ENCODE data around the gene NAGPA.

The NAGPA gene

DNA sequence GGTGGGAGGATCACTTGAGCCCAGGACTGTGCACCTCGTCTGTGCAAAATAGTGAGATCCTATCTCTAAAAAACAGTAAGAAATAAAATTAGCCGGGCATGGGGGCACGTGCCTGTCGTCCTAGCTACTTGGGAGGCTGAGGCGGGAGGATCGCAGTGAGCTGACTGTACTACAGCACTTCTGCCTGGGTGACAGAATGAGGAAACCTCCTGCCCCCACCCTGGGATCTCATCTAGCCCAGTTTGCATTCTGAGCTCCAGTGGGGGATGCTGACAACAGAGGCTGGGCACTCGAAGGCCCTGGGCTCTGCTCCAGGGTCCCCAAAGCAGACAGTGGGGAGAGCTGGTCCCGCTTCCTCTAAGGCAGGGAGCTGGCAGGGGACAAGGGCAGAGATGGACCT lies 7.1 kb downstream of the NAGPA start:
- DNase-seq, result no peak

DNA sequence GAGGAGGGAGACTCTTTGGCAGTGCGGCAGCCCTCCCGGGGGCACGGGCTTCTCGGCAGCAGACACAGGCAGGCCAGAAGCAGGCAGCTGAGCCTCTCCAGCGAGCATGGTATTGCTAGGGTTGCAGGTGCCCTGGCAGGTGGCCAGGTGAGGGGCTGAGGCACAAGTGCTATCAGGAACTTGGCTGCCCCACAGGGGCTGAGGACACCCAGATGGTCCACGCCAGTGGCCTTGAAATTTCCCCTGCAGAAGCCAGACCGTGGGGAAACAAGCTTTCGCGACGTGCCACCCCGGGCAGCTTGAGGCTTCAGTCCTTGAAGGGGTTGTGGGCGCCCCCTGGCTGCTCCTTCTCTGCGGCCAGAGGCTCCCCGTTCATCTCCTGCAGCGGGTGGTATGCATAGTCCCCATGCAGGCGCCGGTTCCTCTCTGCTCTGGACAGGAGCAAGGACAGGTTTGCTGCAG lies 8.5 kb downstream of the NAGPA start:
- DNase-seq, result no peak

DNA sequence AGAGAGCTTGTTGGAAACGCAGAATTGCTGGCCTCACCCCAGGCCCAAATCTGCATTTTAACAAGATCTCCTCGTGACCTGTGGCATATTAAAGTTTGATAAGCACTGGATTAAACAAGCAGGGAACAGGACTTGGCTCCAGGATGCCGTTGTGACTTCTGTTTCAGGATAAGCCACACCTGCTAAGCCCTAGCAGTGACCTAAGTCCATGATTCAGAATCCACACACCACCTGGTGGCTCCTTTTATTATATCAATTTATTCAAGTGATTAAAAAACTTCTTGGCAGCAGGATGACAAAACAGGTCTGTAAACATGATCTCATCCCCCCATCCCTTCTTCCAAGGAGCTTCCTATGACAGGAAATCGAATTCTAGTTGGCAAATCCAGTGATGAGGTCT lies 9.1 kb downstream of the NAGPA start:
- DNase-seq, result no peak

DNA sequence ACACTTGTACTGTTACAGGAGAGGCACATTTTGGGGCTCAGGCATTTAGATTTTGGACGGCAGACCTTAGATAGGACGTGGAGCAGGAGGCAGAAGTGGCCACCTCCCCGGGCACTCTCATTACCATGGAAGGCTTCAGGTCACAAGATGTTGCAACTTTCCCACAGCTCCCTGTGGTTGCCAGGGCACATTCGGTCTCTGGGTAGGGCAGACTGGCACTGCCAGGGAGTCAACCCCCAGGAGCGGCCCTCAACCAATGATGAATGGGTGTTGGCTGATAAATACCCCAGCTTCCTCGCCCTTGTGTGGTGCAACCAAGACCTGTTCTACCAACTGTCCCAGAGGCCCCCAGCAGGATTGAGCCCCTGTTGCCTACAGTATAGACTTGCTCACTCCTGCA lies 11.2 kb downstream of the NAGPA start:
- no peak for DNase-seq

DNA sequence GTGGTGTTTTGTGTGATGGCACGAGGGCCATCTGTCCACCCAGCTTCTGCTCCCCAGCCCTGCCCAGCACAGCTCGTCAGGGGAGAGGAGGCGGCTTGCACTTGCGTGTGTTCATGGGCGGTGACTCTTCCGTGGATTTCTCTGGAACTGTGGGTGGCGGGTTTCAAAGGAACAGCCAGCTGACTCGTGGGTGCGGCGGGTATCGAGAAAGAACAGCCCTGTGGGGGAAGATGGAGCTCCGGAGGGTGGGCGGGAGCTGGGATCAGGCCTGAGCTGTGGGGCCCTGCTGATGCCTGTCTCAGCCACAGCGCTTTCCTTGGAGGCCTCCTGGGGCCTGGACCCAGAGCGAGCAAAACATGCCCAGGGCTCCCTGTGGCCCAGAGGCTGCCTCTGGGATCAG lies 13.2 kb downstream of the NAGPA start:
- no peak for DNase-seq

DNA sequence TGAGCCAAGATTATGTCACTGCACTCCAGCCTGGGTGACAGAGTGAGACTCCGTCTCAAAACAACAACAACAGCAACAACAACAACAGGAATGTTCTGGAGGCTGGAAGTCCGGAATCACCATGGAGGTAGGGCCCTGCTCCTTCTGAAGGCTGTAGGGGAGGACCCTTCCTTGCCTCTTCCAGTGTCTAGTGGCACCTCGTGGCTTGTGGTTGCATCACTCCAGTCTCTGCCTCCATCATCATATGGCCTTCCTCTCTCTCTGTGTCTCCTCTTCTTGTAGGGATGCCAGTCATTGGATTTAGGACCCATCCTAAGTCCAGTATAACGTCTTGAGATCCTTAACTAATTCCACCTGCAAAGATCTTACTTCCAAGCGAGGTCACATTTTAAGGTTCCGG lies 14.0 kb downstream of the NAGPA start:
- DNase-seq, result no peak

DNA sequence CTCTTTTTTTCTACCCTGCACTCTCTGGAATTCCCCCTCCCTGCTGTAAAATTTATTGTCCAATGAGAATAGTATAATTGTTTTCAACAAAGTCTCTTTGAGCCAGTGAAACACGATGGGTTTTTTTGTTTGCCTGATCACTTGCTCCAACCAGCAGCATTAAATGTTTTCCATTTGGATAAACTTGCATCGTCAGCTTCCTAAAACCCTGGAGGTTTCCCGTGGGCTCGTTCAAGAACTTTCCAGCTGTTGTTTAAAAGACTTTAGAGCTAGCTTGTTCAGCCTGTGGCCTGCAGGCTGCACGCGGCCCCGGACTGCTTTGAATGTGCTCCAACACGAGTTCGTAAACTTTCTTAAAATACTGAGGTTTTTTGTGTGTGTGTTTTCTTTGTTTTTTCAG lies 14.9 kb downstream of the NAGPA start:
- DNase-seq, result no peak

DNA sequence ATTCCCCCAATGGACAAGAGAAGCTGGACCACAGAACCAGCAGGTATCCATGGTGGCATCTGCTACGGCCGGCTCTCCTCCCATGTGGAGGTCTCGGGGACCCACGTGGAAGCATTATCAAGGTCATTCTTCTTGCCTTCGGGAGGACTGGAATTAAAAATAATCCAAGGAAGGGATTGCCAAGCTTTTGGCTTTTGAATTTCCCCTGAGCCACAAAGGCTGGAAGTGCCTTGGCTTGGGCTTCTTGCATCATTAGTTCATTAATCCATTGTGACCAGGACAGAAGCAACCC lies 16.1 kb downstream of the NAGPA start:
- DNase-seq, result no peak

DNA sequence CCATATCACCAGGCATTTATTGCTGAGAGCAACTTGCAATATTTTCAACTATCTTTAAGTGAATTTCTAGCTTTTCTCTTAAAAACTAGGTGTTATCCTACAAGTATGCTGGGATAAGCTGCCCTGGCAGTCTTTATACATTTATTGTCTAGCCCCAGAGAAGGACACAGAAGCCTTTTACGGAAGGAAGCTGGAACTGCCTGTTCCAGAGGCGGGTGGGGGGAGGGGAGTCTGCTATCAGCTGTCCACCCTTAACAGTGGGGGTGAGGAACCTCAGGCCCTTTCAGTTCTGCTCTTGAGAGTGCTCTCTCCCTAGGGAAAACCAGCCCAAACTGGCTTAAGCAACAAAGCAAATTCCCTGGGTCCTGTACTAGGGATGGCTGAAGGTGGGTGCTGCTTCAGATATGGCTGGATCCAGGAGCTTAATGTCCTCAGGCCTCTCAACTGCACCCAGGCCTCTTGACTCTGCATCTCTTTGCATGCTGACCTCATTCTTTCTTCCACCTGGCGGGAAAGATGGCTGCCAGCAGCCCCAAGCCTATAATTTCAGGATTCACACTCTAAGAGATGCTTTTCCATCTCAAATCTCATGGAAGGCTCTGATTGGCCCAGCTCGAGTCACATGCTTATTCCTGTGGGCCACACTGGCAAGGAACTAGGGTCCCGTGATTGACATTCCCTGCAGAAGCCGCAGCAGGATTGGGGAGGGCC lies 16.6 kb downstream of the NAGPA start:
- no peak for DNase-seq

DNA sequence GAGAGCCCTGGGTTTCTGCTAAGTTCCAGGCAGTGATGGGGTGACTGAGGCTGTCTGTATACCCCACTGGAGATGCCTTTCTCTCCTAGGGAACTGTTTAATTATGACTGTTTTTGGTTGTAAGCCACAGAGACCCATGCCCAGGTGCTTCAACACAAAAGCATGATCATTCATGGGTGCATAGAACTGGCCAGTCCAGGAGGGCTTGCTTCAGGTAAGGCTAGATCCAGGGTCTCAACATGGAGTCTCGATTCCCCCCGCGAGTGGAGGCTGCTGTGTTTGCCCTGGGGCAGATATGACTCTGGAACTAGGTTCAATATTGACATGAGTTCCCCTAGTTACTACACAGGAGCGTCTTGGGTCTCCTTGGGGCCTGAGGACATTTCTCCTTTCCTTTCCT lies 17.8 kb downstream of the NAGPA start:
- no peak for DNase-seq

DNA sequence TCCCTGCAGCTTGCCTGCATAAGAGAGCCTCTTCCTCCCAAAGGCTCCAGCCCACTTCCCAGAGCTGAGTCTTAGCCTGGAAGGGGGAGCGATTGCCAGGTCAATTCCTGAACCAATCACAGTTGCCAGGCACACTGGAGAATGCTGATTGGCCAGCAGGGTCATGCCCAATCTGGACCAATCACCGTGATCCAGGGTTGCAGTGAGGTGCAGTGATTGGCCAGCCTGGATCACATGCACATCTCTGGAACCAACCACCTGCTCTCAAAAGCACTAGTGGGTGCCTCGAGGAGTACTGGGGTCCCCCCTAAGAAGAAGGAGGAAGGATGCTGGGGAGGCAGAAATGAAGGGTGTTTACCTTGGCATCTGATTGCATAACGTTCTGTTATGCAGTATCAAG lies 18.4 kb downstream of the NAGPA start:
- DNase-seq, result no peak

DNA sequence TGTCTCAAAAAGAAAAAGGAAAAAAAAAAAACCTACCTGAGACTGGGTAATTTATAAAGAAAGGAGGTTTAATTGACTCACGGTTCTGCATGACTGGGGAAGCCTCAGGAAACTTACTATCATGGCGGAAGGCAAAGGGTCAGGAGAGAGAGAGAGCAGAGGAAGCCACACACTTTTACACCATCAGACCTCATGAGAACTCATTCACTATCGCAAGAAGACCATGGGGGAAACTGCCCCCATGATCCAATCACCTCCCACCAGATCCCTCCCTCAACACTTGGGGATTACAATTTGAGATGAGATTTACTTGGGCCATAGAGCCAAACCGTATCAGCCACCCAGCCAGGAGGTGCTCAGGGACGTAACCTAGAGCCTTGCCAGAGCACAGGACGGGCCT lies 20.8 kb downstream of the NAGPA start:
- no peak for DNase-seq

DNA sequence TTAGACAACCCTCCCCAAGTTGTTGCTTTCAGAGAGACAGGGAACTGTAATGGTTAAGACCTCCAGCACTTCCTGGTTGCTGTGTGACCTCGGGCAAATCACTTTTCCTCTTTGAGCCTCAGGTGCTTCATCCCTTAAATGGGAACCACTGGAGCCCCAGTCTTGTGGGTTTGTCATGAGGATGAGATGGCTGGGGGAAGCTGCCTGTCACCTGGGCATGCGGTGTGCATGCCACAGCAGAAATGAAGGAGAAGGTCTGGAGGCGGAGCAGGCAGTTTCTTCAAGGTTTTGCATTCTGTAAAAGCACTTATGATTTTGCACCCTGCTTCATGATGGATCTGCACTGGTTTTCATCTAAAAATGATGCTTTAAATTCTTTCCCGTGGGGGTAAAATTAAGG lies 22.1 kb downstream of the NAGPA start:
- DNase-seq, result no peak

DNA sequence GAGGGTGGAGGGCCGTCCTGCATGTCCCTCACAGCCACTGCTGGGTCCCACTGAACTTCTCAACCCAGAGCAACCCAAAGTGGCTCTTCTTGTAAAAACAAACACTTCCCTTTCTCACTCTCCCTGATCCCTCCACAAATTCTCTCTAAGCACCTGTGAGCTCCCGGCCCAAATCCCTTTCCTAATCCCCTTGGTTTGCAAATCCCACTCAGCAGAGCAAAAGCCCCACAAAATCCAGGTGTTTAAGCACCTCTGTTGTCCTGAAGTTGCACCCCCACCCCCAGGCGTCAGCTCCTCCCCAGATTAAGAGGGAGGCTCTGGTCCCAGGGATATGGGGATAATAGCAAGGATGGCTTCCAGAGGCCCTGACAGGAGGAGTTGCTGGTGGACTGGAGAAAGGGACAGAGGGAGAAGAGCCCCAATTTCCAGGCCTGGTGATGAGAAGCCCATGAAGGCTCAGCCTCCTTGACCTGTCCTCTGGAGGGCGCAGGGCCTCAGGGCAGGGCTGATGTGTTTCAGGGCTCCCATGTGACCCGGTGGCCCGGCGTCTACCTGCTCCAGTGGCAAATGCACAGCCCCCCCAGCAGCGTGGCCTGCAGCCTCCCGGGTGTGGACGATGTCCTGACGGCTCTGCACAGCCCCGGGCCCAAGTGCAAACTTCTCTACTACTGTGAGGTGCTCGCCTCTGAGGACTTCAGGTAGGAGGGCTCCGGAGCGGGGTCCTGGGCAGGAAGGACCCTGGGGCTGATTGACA lies 23.0 kb downstream of the NAGPA start:
- DNase-seq, result no peak

DNA sequence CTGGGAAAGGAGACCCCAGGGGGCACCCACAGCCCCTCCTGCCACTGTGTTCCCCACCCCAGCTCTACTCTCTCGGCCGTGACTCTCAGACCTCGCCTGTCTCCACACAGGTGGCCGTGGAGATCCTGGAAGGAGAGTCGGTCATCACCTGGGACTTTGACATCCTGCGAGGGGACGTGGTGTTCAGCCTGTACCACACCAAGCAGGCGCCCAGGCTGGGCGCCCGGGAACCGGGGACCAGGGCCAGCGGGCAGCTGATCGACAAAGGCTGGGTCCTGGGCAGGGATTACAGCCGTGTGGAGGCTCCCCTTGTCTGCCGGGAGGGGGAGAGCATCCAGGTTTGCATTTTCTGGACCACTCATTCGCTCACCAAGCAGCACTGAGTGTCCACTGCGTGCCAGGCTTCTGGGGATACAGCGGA lies 25.4 kb downstream of the NAGPA start:
- DNase-seq, result no peak

DNA sequence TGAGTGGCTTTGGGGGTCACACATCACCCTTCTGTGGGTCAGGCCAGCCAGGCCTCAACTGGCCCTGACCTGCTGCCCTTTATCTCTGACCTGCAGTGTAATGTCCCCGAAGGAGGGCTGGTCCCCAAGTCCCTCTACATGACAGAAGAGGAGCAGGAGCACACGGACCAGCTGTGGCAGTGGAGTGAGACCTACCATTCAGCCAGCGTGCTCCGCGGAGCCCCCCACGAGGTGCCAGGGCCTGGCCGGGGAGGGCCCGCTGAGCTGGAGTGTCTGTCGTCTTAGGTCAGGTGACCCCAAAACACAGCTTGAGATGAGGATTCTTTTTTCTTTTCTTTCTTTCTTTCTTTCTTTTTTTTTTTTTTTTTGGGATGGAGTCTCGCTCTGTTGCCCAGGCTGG lies 26.5 kb downstream of the NAGPA start:
- no peak for DNase-seq

DNA sequence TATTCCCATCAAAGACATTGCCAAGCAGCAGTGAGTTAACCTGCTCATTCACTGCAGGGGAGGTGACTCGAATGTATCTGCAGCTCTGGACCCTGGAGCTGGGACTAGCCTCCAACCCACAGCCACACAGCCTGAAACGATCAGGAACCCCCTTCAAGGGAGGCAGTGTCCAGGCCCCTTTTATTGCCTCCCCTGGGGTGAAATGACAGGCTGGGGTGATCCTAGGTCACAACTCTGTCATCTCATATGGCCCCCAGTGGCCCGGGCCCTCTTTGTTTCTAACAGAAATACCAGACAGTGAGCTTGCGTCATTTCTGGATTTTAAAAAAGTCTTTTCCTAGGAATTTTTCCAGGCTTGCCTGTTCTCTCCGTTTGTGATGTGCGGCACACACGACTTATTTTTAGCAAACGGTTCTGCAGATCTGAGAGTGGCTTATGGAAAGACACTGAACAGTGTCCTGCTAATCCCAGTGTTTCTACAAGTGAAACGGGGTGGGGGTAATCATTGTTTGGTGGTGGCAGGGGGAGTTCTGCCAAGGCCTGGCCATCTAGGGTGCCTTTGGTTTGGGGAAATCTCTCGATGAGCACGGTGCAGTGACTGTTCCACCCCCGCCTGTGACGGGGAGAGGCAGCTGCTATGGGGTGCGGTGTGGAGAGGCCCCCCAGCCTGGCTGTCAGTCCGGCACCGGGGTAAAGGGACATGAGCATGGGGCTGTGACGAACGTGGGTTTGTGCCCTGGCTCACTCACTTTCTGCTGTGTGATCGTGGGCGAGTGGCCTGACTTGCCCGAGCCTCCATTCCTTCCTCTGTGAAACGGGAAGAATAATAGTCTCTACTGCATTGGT lies 27.2 kb downstream of the NAGPA start:
- DNase-seq, result no peak

DNA sequence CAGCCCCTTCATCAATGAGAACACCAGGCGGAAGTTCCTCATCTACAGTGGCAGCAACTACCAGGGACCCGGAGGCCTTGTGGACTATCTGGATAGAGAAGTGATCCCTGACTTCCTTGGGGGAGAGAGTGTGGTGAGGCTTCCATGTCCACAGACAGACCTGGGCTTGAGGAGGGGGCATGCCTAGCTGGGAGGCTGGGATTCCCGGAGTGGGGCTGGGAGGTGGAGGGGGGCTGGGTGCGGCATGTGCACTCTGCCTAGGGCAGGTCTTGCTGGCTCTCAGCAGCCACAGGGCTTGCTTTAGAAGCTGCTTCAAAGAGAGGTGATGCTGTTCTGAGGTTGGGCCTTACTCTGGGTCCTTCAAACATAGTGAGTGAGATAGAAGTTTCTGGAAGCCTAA lies 27.8 kb downstream of the NAGPA start:
- no peak for DNase-seq

DNA sequence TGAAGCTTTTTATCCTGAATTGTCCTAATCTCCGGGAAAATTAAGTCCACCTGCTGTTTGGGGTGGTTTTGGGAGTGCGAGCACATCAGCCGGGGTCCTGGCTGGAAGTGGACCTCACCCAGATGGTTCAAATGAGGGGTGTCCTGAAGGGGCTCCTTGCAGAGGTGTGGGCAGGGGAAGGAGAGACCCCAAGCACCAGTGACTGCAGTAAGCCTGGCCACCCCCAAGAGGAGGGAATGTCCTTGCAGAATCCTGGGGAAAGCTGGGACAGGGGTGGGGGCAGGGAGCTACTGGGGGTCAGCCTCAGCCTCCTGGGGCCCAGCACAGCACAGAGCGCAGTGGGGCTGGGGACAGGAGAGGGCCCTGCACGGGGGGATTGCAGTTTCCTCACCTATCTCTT lies 29.4 kb downstream of the NAGPA start:
- no peak for DNase-seq

DNA sequence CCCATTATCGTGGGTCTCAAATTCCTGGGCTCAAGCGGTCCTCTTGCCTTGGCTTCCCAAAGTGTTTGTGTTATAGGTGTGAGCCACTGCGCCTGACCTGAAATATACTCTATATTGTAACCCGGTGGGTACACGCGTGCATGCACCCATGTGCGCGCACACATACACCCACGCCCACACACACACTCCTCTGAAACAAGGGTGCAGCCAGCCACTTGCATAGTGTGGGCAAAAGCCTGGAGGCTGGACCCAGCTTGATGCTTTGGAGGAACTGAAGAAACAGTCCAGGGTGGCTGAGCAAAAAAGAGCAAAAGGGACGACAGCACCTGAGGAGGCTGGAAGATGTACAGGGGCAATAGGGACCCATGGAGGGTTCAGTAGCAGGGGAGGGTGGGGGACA lies 29.9 kb downstream of the NAGPA start:
- no peak for DNase-seq

DNA sequence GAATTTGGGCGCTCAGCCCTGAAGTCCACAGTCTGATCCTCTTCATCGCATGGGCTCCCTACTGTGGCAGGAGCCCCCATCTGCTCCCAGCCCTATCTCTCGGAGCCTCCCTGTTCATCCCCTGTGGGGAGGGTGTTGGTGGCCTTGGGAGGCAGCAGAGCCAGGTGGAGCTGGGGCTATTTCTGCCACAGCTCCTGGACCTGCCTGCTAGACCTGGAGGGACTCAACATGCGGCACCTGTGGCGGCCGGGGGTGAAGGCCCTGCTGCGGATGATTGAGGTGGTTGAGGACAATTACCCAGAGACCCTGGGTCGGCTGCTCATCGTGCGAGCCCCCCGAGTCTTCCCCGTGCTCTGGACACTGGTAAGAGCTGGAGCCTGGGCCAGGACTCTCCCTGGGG lies 30.5 kb downstream of the NAGPA start:
- DNase-seq, result no peak

DNA sequence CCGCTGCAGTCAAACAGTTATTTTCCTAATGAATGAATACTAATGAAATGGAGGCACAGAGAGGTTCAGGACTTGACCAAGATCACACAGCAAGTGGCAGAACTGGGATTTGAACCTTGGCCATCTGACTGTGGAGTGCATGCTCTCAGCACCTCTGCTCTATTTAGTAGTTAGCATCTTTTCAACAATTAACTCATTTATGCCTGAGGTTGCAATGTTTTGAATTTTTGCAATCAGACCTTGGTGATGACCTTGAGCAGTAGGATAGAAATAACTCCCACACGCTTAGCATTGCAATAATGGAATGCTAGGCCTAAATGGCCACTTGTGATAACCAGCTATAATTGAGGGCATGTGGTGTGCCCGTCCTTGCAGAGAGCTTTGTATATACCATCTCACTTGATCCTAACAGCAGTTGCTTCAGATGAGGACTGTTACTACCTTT lies 31.0 kb downstream of the NAGPA start:
- no peak for DNase-seq

DNA sequence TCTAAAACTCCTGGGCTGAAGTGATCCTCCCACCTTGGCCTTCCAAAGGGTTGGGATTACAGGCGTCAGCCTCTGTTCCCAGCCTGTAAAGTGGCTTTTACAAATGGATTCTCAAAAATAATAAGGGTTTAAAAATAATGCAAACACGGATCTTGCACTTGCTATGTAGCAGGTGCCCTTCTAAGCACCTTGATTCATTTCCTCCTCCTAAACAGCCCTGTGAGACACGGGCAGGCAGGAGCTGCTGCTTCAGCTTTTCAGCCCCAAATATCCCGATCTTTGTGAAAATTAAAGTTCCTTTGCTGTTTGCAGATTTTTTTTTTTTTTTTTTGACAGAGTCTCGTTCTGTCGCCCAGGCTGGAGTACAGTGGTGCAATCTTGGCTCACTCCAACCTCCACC lies 31.7 kb downstream of the NAGPA start:
- DNase-seq, result no peak

DNA sequence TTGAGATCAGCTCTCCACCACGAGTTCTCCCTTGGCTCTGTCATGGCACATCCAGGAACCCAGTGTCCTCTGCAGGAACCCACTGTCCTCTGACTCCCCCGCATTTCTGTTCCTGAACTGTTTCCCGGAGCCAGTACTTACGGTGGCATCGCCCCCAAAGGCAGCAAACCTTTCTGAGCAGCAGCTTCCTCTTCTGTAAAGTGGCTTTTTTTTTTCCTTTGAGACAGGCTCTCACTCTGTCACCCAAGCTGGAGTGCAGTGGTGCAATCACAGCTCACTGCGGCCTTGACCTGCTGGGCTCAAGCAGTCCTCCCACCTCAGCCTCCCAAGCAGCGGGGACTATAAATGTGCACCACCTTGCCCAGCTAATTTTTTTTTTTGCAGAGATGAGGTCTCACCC lies 32.2 kb downstream of the NAGPA start:
- DNase-seq, result no peak

Measured in retina (tissue), 1 donor.